Large intestine (tissue), 3 donors: ENCODE data around the gene UST. TPM values are rescaled to one million over a fixed set of nuclear protein-coding genes. Genes with fewer than 3 reads are reported as not detected.
"Not testable (repeated sequence)": the region's sequence is repeated elsewhere in the genome, so short reads cannot be mapped to it uniquely, and the experiment has no call there.

Experiments used
- DNase-seq, 2 donors: peaks; one replicate each; pipeline versions ENCODE4 v3.0.0 to v3.0.0-alpha.2; 2013
- H3K27ac ChIP-seq: one replicate; pipeline ENCODE4 v1.5.1; 2013; ENCODE audit warnings: low read length
- H3K27me3 ChIP-seq: 2 replicates; pipeline ENCODE4 v1.6.1; 2013; ENCODE audit warnings: low read length; ENCODE audit not compliant: control insufficient read depth, insufficient read depth
- H3K36me3 ChIP-seq: 2 replicates; pipeline ENCODE4 v1.6.1; 2013; ENCODE audit warnings: low read length; ENCODE audit not compliant: control insufficient read depth, insufficient read depth
- H3K4me1 ChIP-seq: one replicate; pipeline ENCODE4 v1.6.1; 2013; ENCODE audit warnings: low read length; ENCODE audit not compliant: control insufficient read depth, insufficient read depth
- H3K4me3 ChIP-seq: one replicate; pipeline ENCODE4 v1.5.1; 2013; ENCODE audit warnings: low read length
- H3K9me3 ChIP-seq: one replicate; pipeline ENCODE4 v1.6.1; 2013; ENCODE audit warnings: mild to moderate bottlenecking, low read depth, low read length, moderate library complexity; ENCODE audit not compliant: control insufficient read depth
- WGBS: methylation state at CpG from one replicate; pipeline ENCODE4 v1.1.5; 2013; ENCODE audit warnings: low lambda C conversion rate; ENCODE audit not compliant: insufficient coverage; 5-methylcytosine and 5-hydroxymethylcytosine counted together
- polyA plus RNA-seq: library from polyadenylated mRNA; unstranded; fragments of 120-200 nt; gene quantifications from one replicate; pipeline ENCODE4 v1.2.1, GENCODE V29; 2013

Gene UST
- polyA plus RNA-seq, 1 donor: 2.9 TPM

DNA sequence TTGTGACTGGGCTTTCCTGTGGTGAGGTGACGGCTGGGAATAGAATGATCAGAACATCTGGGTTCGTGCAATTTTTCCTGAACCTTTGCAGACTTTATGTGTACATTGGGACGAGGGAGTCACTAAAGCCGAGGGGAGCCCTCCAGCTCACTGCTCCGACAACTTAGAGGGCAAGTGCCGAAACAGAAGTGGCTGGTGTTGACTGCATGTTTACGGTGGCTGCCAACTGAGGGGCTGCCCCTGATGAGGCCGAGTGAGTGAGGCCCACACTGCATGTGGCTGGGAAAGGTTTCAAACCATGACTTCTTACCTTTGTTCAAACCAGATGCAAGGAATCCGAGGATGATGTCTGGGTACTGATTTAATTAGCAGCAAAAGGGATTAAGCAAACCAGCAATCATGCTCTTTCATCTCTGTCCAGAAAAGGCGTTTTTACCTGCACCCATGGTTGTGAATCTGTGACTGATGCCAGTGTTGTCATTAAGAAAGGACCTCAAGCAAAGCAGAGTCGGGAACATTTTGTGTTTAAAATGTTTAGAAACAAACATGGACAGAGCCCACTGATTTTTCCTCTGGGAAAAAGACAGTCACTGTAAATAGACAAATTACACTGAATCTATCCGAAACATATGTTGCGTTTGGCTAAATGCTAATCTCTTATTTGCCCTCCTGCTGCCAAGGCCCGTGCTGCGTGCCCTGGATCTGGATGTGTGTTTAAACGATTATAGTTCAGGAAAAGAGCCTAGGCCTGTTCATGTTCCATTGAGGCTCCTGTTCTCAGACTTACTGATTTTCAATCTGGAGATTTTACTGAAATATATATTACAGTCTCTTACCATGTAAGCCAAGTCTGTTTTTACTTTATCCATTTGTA is 105.1 kb downstream of the UST start:
- Histone ChIP-seq H3K4me1 (no peaks in the 10 kb centered on the region), H3K4me3 (no peak overlapping the region), H3K36me3 (no peaks in the 10 kb centered on the region), H3K9me3 (no peaks in the 10 kb centered on the region), H3K27ac (no peak overlapping the region), H3K27me3 (peaks cover 5% of the 10 kb centered on the region)
- no CpG with 5 or more reads among the region's 16 CpGs for WGBS
- no peak for DNase-seq

GRCh38 chr6:148852688-148853087 is 105.9 kb downstream of the UST start:
- H3K27me3 ChIP-seq: peaks cover 5% of the 10 kb centered on the region
- H3K9me3 ChIP-seq: no peaks in the 10 kb centered on the region
- WGBS: 100% methylated on average over 2 of the region's 6 CpGs
- H3K36me3 ChIP-seq: no peaks in the 10 kb centered on the region
- no peak overlapping the region for H3K27ac ChIP-seq
- H3K4me1 ChIP-seq: no peaks in the 10 kb centered on the region
- H3K4me3 ChIP-seq: no peak overlapping the region
- DNase-seq: no peak

DNA sequence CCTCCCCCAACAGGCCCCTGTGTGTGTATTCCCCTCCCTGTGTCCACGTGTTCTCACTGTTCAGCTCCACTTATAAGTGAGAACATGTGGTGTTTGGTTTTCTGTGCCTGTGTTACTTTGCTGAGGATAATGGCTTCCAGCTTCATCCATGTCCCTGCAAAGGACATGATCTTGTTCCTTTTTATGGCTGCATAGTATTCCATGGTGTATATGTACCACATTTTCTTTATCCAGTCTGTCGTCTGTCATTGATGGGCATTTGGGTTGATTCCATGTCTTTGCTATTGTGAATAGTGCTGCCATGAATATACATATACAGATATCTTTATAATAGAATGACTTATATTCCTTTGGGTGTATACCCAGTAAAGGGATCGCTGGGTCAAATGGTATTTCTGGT is 106.3 kb downstream of the UST start:
- H3K4me1 ChIP-seq, H3K9me3 ChIP-seq, H3K27ac ChIP-seq, DNase-seq, H3K27me3 ChIP-seq, H3K36me3 ChIP-seq, H3K4me3 ChIP-seq: not testable (repeated sequence)
- 100% methylated on average over 1 of the region's 3 CpGs for WGBS

GRCh38 chr6:148854096-148854495 is 107.3 kb downstream of the UST start:
- Histone ChIP-seq H3K4me1 (no peaks in the 10 kb centered on the region), H3K27ac (no peak overlapping the region), H3K36me3 (no peaks in the 10 kb centered on the region), H3K4me3 (no peak overlapping the region), H3K9me3 (no peaks in the 10 kb centered on the region), H3K27me3 (peaks cover 5% of the 10 kb centered on the region)
- DNase-seq: no peak
- 74% methylated on average over 3 of the region's 5 CpGs for WGBS

DNA sequence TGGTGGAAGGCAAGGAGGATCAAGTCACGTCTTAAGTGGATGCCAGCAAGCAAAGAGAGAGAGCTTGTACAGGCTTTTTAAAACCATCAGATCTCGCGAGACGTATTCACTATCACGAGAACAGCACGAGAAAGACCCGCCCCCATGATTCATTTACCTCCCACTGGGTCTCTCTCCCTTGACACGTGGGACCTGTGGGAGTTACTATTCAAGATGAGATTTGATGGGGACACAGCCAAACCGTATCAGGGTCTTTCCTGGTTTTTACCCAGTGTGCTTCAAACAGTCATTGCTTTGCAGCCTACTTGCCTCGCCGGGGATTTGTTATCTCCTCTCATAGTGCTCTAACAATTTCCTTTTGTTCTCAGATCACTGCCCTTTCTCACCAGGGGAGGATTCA is 108.2 kb downstream of the UST start:
- H3K27ac ChIP-seq: no peak overlapping the region
- H3K27me3 ChIP-seq: peaks cover 5% of the 10 kb centered on the region
- no peak overlapping the region for H3K4me3 ChIP-seq
- H3K4me1 ChIP-seq: no peaks in the 10 kb centered on the region
- WGBS: no CpG with 5 or more reads among the region's 11 CpGs
- no peaks in the 10 kb centered on the region for H3K36me3 ChIP-seq
- H3K9me3 ChIP-seq: no peaks in the 10 kb centered on the region
- DNase-seq: no peak

DNA sequence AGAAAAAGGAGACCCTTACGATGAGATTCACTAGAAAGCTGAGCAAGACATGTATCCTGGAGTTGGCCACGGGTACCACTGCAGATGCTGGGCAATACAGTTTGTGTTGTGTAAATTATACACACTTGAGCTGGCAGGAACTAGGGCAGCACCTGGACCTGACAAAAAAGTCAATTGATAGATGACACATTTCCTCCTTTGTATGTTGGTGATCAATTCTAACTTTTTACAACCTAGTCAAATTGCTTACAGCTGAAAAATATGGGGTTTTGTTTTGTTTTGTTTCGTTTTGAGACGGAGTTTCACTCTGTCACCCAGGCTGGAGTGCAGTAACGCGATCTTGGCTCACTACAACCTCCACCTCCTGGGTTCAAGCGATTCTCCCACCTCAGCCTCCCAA is 108.9 kb downstream of the UST start:
- Histone ChIP-seq H3K27ac (no peak overlapping the region), H3K4me1 (no peaks in the 10 kb centered on the region), H3K27me3 (peaks cover 5% of the 10 kb centered on the region), H3K4me3 (no peak overlapping the region), H3K9me3 (no peaks in the 10 kb centered on the region), H3K36me3 (no peaks in the 10 kb centered on the region)
- 100% methylated on average over 1 of the region's 7 CpGs for WGBS
- no peak for DNase-seq

DNA sequence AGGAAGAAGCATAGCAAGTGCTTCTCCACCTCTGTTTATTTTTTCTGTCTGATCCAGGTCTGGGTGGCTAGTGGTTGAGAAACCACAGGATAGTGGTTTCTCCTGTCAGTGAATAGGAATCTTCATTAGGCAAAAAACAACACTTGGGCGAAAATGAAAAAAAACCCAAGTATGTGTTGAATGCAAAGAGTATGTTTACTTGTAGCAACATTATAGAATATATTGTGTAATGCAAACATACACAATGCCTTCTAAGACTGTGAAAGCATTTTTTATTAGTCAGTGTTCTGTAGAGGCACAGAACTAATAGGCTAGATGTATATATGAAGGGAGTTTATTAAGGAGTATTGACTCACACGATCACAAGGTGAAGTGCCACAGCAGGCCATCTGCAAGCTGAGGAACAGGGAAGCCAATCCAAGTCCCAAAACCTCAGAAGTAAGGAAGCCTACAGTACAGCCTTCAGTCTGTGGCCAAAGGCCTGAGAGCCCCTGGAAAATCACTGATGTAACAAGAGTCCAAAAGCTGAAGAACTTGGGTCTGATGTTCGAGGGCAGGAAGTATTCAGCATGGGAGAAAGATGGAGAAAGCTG is 111.1 kb downstream of the UST start:
- H3K9me3 ChIP-seq: no peaks in the 10 kb centered on the region
- no peak for DNase-seq
- no peak overlapping the region for H3K27ac ChIP-seq
- WGBS: no CpG with 5 or more reads among the region's 3 CpGs
- H3K4me1 ChIP-seq: no peaks in the 10 kb centered on the region
- no peaks in the 10 kb centered on the region for H3K36me3 ChIP-seq
- H3K4me3 ChIP-seq: no peak overlapping the region
- peaks cover 5% of the 10 kb centered on the region for H3K27me3 ChIP-seq

DNA sequence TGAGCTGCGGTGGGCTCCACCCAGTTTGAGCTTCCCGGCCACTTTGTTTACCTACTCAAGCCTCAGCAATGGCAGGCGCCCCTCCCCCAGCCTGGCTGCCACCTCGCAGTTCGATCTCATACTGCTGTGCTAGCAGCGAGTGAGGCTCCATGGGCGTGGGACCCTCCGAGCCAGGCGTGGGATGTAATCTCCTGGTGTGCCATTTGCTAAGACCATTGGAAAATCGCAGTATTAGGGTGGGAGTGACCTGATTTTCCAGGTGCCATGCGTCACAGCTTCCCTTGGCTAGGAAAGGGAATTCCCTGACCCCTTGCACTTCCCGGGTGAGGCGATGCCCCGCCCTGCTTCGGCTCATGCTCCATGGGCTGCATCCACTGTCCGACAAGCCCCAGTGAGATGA is 117.3 kb downstream of the UST start:
- H3K4me1 ChIP-seq, H3K27ac ChIP-seq, DNase-seq, H3K27me3 ChIP-seq, H3K36me3 ChIP-seq, H3K4me3 ChIP-seq, H3K9me3 ChIP-seq: not testable (repeated sequence)
- whole genome bisulfite sequencing: no CpG with 5 or more reads among the region's 16 CpGs

GRCh38 chr6:148864941-148865340 is 118.1 kb downstream of the UST start:
- no peaks in the 10 kb centered on the region for H3K36me3 ChIP-seq
- no peak for DNase-seq
- no peak overlapping the region for H3K27ac ChIP-seq
- no peaks in the 10 kb centered on the region for H3K9me3 ChIP-seq
- no peaks in the 10 kb centered on the region for H3K4me1 ChIP-seq
- 80% methylated on average over 1 of the region's 5 CpGs for WGBS
- H3K4me3 ChIP-seq: no peak overlapping the region
- H3K27me3 ChIP-seq: no peaks in the 10 kb centered on the region

- Histone ChIP-seq H3K27ac (no peak overlapping the region), H3K36me3 (no peaks in the 10 kb centered on the region), H3K4me1 (no peaks in the 10 kb centered on the region), H3K27me3 (no peaks in the 10 kb centered on the region), H3K9me3 (no peaks in the 10 kb centered on the region), H3K4me3 (no peak overlapping the region)
- DNase-seq: no peak
- WGBS: 86% methylated on average over 2 of the region's 5 CpGs
Observed at GRCh38 chr6:148866657-148867268, 119.9 kb downstream of the UST start.
